Endodermal cell (in vitro differentiated cells): ENCODE data around the gene ZNF304. TPM values are rescaled to one million over a fixed set of nuclear protein-coding genes. Genes with fewer than 3 reads are reported as not detected.

Experiments used
- DNase-seq: peaks from one replicate; pipeline ENCODE4 v3.0.0-alpha.2; 2017
- H3K27ac ChIP-seq: 2 replicates; pipeline ENCODE4 v1.5.1; 2013; ENCODE audit warnings: mild to moderate bottlenecking, low read depth, low read length, moderate library complexity
- H3K27me3 ChIP-seq: 2 replicates; pipeline ENCODE4 v1.6.1; 2013; ENCODE audit warnings: mild to moderate bottlenecking, low read length, moderate library complexity; ENCODE audit not compliant: insufficient read depth, control insufficient read depth, poor library complexity, severe bottlenecking
- H3K36me3 ChIP-seq: 2 replicates; pipeline ENCODE4 v1.7.0; 2013; ENCODE audit warnings: mild to moderate bottlenecking, low read length, moderate library complexity; ENCODE audit not compliant: control insufficient read depth, insufficient read depth
- H3K4me1 ChIP-seq: one replicate; pipeline ENCODE4 v1.7.0; 2013; ENCODE audit warnings: low read length; ENCODE audit not compliant: control insufficient read depth, insufficient read depth
- H3K4me3 ChIP-seq: 2 replicates; pipeline ENCODE4 v1.5.1; 2013; ENCODE audit warnings: mild to moderate bottlenecking, low read length, moderate library complexity
- H3K9ac ChIP-seq: 2 replicates; pipeline ENCODE4 v1.6.1; 2013; ENCODE audit warnings: mild to moderate bottlenecking, low read length, moderate library complexity; ENCODE audit not compliant: poor library complexity, severe bottlenecking; ENCODE audit errors: extremely low read depth
- H3K9me3 ChIP-seq: 2 replicates; pipeline ENCODE4 v1.6.1; 2013; ENCODE audit warnings: mild to moderate bottlenecking, low read length, moderate library complexity; ENCODE audit not compliant: control insufficient read depth
- H3K27ac Mint-ChIP-seq: 2 replicates; pipeline ENCODE4 v1.8.0; 2020; ENCODE audit warnings: mixed read lengths
- H3K27me3 Mint-ChIP-seq: 2 replicates; pipeline ENCODE4 v1.8.0; 2021; ENCODE audit warnings: mild to moderate bottlenecking, mixed read lengths; ENCODE audit not compliant: insufficient read depth
- H3K36me3 Mint-ChIP-seq: 2 replicates; pipeline ENCODE4 v1.8.0; 2020; ENCODE audit warnings: low read depth, mixed read lengths
- H3K4me1 Mint-ChIP-seq: 2 replicates; pipeline ENCODE4 v1.8.0; 2020; ENCODE audit warnings: mixed read lengths
- H3K4me3 Mint-ChIP-seq: 2 replicates; pipeline ENCODE4 v1.8.0; 2020; ENCODE audit warnings: mild to moderate bottlenecking, moderate library complexity, mixed read lengths
- H3K9me3 Mint-ChIP-seq: 2 replicates; pipeline ENCODE4 v1.8.0; 2020; ENCODE audit warnings: mild to moderate bottlenecking, mixed read lengths
- CTCF ChIP-seq: fragments of 200-600 bp; sonication (generic); conservative IDR thresholded peaks from 2 replicates; pipeline ENCODE4 v1.5.0; 2021; ENCODE audit warnings: antibody characterized with exemption, mild to moderate bottlenecking
- WGBS, 2 experiments: methylation state at CpG; one replicate each; pipeline versions ENCODE4 v1.1.5 to v1.1.7; 2013; ENCODE audit warnings: missing lambda C conversion rate in 2 of 2, mixed read lengths in 1 of 2; ENCODE audit not compliant: insufficient coverage in 1 of 2, insufficient read length in 1 of 2; 5-methylcytosine and 5-hydroxymethylcytosine counted together
- total RNA-seq, 2 donors: library from RNA; stranded (reverse); fragmentation: NEBNext Ultra II Directional in 1 of 2; extraction: Animal tissue kit (Norgen Biotek cat#: 25700) in 1 of 2; gene quantifications; 2 replicates in 1 of 2; 3 replicates in 1 of 2; pipeline ENCODE4 v1.2.1, GENCODE V29; 2021

ZNF304 gene
- total RNA-seq, 2 donors from 2014 or later = 11.6 to 12.3 TPM

GRCh38 chr19:57359300-57359699 is 8.2 kb downstream of the ZNF304 start:
- peaks cover 8% of the 10 kb centered on the region for H3K4me1 Mint-ChIP-seq
- Histone ChIP-seq H3K9ac (no peak overlapping the region), H3K4me1 (no peaks in the 10 kb centered on the region), H3K4me3 (no peak overlapping the region), H3K9me3 (no peaks in the 10 kb centered on the region), H3K36me3 (peaks cover 53% of the 10 kb centered on the region), H3K27me3 (no peaks in the 10 kb centered on the region), H3K27ac (no peak overlapping the region)
- no peak overlapping the region for H3K4me3 Mint-ChIP-seq
- no peak for TF ChIP-seq CTCF
- no peak overlapping the region for H3K27ac Mint-ChIP-seq
- peaks cover 16% of the 10 kb centered on the region for H3K9me3 Mint-ChIP-seq
- DNase-seq = no peak
- peaks cover 58% of the 10 kb centered on the region for H3K36me3 Mint-ChIP-seq
- no peaks in the 10 kb centered on the region for H3K27me3 Mint-ChIP-seq

- H3K9me3 Mint-ChIP-seq = peaks cover 2% of the 10 kb centered on the region
- Histone ChIP-seq H3K4me3 (peak overlapping the region; percentile 89), H3K27ac (no peak overlapping the region), H3K4me1 (no peaks in the 10 kb centered on the region), H3K27me3 (no peaks in the 10 kb centered on the region), H3K36me3 (peaks cover 22% of the 10 kb centered on the region), H3K9me3 (no peaks in the 10 kb centered on the region), H3K9ac (peak overlapping the region; percentile 70)
- no peaks in the 10 kb centered on the region for H3K27me3 Mint-ChIP-seq
- WGBS, 2 experiments = 90 to 100% methylated on average over 1 of the region's 2 CpGs
- no peak for TF ChIP-seq CTCF
- no peak for DNase-seq
- H3K4me3 Mint-ChIP-seq = peak overlapping the region; percentile 81
- peaks cover 8% of the 10 kb centered on the region for H3K4me1 Mint-ChIP-seq
- H3K36me3 Mint-ChIP-seq = peaks cover 30% of the 10 kb centered on the region
- peak overlapping the region; percentile 96 for H3K27ac Mint-ChIP-seq
Measured at GRCh38 chr19:57362419-57362818, 11.3 kb downstream of the ZNF304 start.

GRCh38 chr19:57362997-57363687 is 12.1 kb downstream of the ZNF304 start, which contains the start of the genes TRAPPC2B and ZNF547:
Gene TRAPPC2B, plus strand, starts transcription at chr19:57363551. Its CDS starts 1,283 bp downstream, at chr19:57364834.
Gene ZNF547, plus strand, starts transcription at chr19:57363551. Its CDS starts 5,005 bp downstream, at chr19:57368556.
- WGBS, 2 experiments = 3 to 4% methylated on average over 41 to 47 of the region's 47 CpGs
- Mint-ChIP-seq H3K36me3 (peaks cover 23% of the 10 kb centered on the region), H3K4me3 (peak within 1 kb of the TSS; percentile 81), H3K27ac (peak within 1 kb of the TSS; percentile 96), H3K27me3 (no peaks in the 10 kb centered on the region), H3K9me3 (no peaks in the 10 kb centered on the region), H3K4me1 (peaks cover 8% of the 10 kb centered on the region)
- Histone ChIP-seq H3K4me3 (peak within 1 kb of the TSS; percentile 89), H3K9ac (peak within 1 kb of the TSS; percentile 70), H3K27ac (peak within 1 kb of the TSS; percentile 80), H3K36me3 (peaks cover 15% of the 10 kb centered on the region), H3K4me1 (no peaks in the 10 kb centered on the region), H3K27me3 (no peaks in the 10 kb centered on the region), H3K9me3 (no peaks in the 10 kb centered on the region)
- peak; percentile 100 for DNase-seq
- no peak for TF ChIP-seq CTCF
